ENCODE measurements around the gene PTDSS2.

DNA sequence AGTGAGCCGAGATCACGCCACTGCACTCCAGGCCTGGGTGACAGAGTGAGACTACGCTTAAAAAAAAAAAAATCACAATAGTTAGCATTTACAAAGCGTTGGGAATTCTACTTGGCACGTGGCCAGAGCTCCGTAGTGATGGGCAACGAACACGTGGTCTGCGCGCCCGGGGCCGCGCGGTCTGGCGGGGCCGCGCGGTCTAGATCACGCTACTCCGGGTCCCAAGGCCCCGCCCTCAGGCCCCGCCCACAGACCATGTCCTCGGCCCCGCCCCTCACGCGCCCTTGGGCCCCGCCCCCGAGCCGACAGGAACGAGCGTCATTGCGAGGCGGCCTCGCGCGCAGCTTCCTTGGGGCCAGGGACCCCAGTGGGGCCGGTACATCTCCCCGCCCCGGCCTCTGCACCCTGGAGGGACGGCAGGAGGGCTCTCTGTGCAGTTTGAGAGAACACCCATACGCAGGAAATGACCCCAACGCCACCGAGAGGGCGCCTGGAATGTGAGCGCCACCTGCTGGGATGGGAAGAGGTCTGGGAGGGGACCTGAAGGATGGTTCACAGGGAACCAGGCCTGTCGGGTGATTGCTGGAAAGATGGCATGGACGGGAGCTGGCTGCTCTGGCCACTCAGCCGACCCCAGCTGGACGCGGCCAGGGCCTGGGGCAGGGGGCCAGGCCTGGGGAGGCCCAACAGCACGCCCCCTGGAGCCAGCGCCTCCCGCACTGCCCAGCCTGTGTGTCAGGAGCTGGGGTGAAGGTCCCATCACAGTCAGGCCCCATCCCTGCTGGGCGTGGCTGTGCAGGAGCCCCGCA lies 2.0 kb upstream of the PTDSS2 start:
- TF ChIP-seq, protein P1, sequence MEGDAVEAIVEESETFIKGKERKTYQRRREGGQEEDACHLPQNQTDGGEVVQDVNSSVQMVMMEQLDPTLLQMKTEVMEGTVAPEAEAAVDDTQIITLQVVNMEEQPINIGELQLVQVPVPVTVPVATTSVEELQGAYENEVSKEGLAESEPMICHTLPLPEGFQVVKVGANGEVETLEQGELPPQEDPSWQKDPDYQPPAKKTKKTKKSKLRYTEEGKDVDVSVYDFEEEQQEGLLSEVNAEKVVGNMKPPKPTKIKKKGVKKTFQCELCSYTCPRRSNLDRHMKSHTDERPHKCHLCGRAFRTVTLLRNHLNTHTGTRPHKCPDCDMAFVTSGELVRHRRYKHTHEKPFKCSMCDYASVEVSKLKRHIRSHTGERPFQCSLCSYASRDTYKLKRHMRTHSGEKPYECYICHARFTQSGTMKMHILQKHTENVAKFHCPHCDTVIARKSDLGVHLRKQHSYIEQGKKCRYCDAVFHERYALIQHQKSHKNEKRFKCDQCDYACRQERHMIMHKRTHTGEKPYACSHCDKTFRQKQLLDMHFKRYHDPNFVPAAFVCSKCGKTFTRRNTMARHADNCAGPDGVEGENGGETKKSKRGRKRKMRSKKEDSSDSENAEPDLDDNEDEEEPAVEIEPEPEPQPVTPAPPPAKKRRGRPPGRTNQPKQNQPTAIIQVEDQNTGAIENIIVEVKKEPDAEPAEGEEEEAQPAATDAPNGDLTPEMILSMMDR (IDR thresholded peaks at IDR 0.05) = peak; percentile 80 to 87
- TF ChIP-seq POLR2A (IDR thresholded peaks at IDR 0.05) (peak in 1 of 2 donors; percentile 66), EP300 (IDR thresholded peaks at IDR 0.05) (no peak)

All from suprapubic skin (tissue), 3 donors.